SK-N-MC (cell line): Measurements from ENCODE around the gene TNNC1.

Experiments
- EZH2 ChIP-seq: fragments of 200-600 bp; sonication (generic); IDR thresholded peaks from one replicate; pipeline ENCODE4 v1.6.1; 2017; ENCODE audit warnings: antibody characterized with exemption
- FOXP2 ChIP-seq: optimal IDR thresholded peaks from 2 replicates; pipeline ENCODE3; 2011; ENCODE audit warnings: mild to moderate bottlenecking, moderate library complexity; ENCODE audit not compliant: insufficient read depth; ENCODE audit errors: extremely low read length, control extremely low read depth
- POLR2AphosphoS5 ChIP-seq: IDR thresholded peaks from 2 replicates; pipeline ENCODE4 v1.6.1; 2012; ENCODE audit warnings: mild to moderate bottlenecking, low read depth, low read length, borderline replicate concordance

GRCh38 chr3:52484680-52485461 lies 31.0 kb upstream of the TNNC1 start:
- TF ChIP-seq FOXP2, result no peak
- no peak for TF ChIP-seq POLR2AphosphoS5
- TF ChIP-seq EZH2, result no peak
